GM12872 (cell line): ENCODE results near the gene ITPR2.

Experiments
- TF ChIP-seq, protein P1 (sequence below): IDR thresholded peaks from 3 replicates; pipeline ENCODE4 v1.5.1; 2011; ENCODE audit warnings: low read depth, mild to moderate bottlenecking, low read length, moderate library complexity; ENCODE audit not compliant: insufficient read depth

ITPR2 gene

DNA sequence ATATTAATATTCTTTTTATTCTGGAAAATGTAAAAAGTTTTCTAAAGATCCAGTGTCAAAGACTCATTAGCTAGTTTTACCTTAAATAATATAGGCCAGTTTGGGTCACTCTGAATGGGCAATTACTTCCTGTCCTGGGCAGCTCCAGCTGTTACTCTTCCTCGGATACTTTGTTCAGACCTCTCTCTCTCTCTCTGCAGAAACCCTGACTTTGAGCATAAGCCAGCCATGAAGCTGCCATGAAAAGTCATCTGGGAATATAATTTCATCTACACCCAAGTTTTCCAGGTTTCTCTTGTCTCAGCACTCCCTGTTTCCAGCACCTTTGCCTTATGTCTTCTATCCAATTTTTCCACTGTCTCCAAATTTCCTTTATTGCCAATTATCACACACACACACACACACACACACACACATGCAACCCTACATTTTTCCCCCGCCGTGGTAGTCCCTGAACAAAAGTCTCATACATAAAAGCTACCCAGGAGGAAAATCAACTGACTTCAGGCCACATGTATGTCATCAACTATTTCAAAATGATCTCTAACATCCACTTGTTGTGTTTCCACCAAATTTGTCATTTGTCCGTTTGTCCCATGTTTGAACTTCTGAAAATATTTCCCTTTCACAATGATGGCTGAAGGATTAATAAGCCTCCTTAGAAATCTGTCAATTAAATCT, 319.5 kb downstream of the ITPR2 start:
- TF ChIP-seq, protein P1, sequence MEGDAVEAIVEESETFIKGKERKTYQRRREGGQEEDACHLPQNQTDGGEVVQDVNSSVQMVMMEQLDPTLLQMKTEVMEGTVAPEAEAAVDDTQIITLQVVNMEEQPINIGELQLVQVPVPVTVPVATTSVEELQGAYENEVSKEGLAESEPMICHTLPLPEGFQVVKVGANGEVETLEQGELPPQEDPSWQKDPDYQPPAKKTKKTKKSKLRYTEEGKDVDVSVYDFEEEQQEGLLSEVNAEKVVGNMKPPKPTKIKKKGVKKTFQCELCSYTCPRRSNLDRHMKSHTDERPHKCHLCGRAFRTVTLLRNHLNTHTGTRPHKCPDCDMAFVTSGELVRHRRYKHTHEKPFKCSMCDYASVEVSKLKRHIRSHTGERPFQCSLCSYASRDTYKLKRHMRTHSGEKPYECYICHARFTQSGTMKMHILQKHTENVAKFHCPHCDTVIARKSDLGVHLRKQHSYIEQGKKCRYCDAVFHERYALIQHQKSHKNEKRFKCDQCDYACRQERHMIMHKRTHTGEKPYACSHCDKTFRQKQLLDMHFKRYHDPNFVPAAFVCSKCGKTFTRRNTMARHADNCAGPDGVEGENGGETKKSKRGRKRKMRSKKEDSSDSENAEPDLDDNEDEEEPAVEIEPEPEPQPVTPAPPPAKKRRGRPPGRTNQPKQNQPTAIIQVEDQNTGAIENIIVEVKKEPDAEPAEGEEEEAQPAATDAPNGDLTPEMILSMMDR: no peak

DNA sequence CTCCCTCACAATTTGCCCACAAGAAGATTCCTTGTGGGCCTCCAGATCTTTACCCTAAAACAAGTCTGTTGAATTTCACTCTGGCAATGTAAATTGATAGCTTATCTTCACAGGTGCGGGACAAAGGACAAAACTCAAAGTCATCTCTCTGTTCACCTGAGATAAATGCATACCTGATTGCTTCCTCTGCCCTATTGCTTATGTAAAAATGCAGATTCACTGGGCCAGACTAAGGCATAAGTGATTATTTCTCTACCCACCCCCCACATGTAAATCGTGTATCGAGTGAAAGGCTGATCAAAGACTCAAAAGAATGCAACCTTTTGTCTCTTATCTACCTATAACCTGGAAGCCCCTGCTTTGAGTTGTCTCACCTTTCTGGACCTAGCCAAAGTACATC, 320.8 kb downstream of the ITPR2 start:
- TF ChIP-seq, protein P1: no peak

- TF ChIP-seq, protein P1: no peak
Measured at GRCh38 chr12:26510354-26510674, 322.7 kb downstream of the ITPR2 start.

DNA sequence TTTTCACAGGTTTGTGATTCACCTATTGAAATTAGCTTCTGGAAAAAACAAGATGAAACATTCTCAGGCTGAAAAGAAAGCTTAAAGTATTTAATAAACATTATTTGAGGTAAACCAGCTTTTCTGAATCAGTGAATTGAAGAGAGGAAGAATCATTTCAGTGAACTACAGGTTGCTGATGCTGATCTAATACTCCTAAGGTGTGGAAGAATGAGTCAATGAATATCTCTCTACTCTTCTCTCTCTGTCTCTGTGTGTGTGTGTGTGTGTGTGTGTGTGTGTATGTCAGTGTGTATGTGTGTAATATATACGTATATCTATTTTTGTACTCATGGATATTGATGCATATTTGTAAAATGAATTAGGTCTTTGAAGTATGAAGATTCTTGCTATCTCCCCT, 325.4 kb downstream of the ITPR2 start:
- TF ChIP-seq, protein P1: no peak

- TF ChIP-seq, protein P1: no peak
Measured at GRCh38 chr12:26499979-26500640, 332.9 kb downstream of the ITPR2 start.

- TF ChIP-seq, protein P1: no peak
Measured at GRCh38 chr12:26496170-26496569, 336.8 kb downstream of the ITPR2 start.

DNA sequence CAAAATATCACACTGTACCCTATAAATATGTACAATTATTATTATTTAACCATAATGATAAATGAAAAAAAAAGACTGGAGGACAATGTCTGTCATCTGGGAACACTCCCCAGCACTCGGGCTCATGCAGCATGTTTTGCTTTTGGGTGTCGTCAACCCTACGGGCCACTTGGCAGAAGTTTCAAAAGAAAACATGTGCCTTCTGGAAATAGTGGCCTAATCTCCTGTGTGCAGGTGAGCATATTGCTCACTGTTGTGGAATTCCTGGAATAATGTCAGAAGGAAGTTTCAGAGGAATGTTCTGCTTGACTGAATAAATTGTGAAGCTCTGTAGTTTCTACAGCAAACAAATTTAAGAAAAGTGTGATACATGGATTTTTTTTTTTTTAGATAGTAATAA, 339.3 kb downstream of the ITPR2 start:
- TF ChIP-seq, protein P1: no peak
